IMR-90 (cell line): Measurements from ENCODE around the gene ST6GAL2. TPM values are rescaled to one million over a fixed set of nuclear protein-coding genes. Genes with fewer than 3 reads are reported as not detected.

ENCODE experiments used
- ATAC-seq: fragments of 200-7000 bp; cut with Tn5 transposase; 2 replicates; pipeline ENCODE4 v1.9.1; 2020; ENCODE audit warnings: low read depth, mild to moderate bottlenecking, moderate library complexity
- BruUV-seq: library from RNA; stranded (reverse); fragments of 400-500 nt; replicated peaks from 2 replicates; lab custom pipeline; 2021; lab: Mats Ljungman, UMichigan
- CTCF ChIA-PET: fragments of 300-600 bp; formaldehyde crosslinking; extraction: SDS; loops from one replicate; lab custom pipeline; 2021; ENCODE audit warnings: antibody characterized with exemption; lab: Yijun Ruan, JAX
- POLR2A ChIA-PET: fragments of 300-600 bp; sonication (Branson Sonifier 250); formaldehyde crosslinking; loops from one replicate; lab custom pipeline; 2022; ENCODE audit warnings: antibody characterized with exemption; ENCODE audit not compliant: unreplicated experiment; lab: Charles Lee
- DNase-seq: peaks from one replicate; pipeline ENCODE4 v3.0.0; 2013
- H2AFZ ChIP-seq: replicated peaks from 2 replicates; pipeline ENCODE3; 2013; ENCODE audit warnings: low read length, mild to moderate bottlenecking; ENCODE audit not compliant: poor library complexity
- H2AK5ac ChIP-seq: 2 replicates; pipeline ENCODE4 v1.6.1; 2013; ENCODE audit warnings: low read depth, low read length, inconsistent platforms
- H2AK9ac ChIP-seq: replicated peaks from 2 replicates; pipeline ENCODE3; 2013; ENCODE audit warnings: mild to moderate bottlenecking, low read depth, low read length, moderate library complexity; ENCODE audit not compliant: poor library complexity
- H2BK120ac ChIP-seq: 2 replicates; pipeline ENCODE4 v1.6.1; 2013; ENCODE audit warnings: low read depth, low read length, inconsistent platforms
- H2BK15ac ChIP-seq: 3 replicates; pipeline ENCODE4 v1.6.1; 2013; ENCODE audit warnings: low read depth, low read length, inconsistent platforms
- H2BK20ac ChIP-seq: 2 replicates; pipeline ENCODE4 v1.6.1; 2013; ENCODE audit warnings: low read depth, mild to moderate bottlenecking, inconsistent platforms, low read length, moderate library complexity
- H2BK5ac ChIP-seq: 2 replicates; pipeline ENCODE4 v1.6.1; 2013; ENCODE audit warnings: mild to moderate bottlenecking, low read depth, low read length, inconsistent platforms; ENCODE audit not compliant: poor library complexity, severe bottlenecking
- H3K14ac ChIP-seq: replicated peaks from 2 replicates; pipeline ENCODE4 v1.6.1; 2013; ENCODE audit warnings: low read depth, low read length, inconsistent platforms
- H3K18ac ChIP-seq: 2 replicates; pipeline ENCODE4 v1.6.1; 2013; ENCODE audit warnings: low read depth, low read length, control low read depth
- H3K23ac ChIP-seq: 2 replicates; pipeline ENCODE4 v1.6.1; 2013; ENCODE audit warnings: low read depth, low read length, inconsistent platforms
- H3K27ac ChIP-seq: 2 replicates; pipeline ENCODE4 v1.5.1; 2013; ENCODE audit warnings: mild to moderate bottlenecking, control low read depth, low read length; ENCODE audit not compliant: insufficient read depth
- H3K27me3 ChIP-seq: 2 replicates; pipeline ENCODE4 v1.6.1; 2013; ENCODE audit warnings: low read length; ENCODE audit not compliant: control insufficient read depth, insufficient read depth
- H3K36me3 ChIP-seq: 2 replicates; pipeline ENCODE4 v1.6.1; 2013; ENCODE audit warnings: low read length, mixed read lengths; ENCODE audit not compliant: control insufficient read depth, insufficient read depth
- H3K4ac ChIP-seq: 2 replicates; pipeline ENCODE4 v1.6.1; 2013; ENCODE audit warnings: low read depth, low read length, inconsistent platforms
- H3K4me1 ChIP-seq: 2 replicates; pipeline ENCODE4 v1.6.1; 2013; ENCODE audit warnings: low read length, mixed read lengths; ENCODE audit not compliant: control insufficient read depth, insufficient read depth
- H3K4me2 ChIP-seq: 2 replicates; pipeline ENCODE4 v1.6.1; 2013; ENCODE audit warnings: low read depth, mild to moderate bottlenecking, control low read depth, low read length, moderate library complexity
- H3K4me3 ChIP-seq: 2 replicates; pipeline ENCODE4 v1.5.1; 2013; ENCODE audit warnings: low read depth, mild to moderate bottlenecking, control low read depth, low read length, moderate library complexity; ENCODE audit not compliant: insufficient read depth
- H3K56ac ChIP-seq: 2 replicates; pipeline ENCODE4 v1.6.1; 2013; ENCODE audit warnings: low read length, inconsistent platforms; ENCODE audit not compliant: insufficient read depth; ENCODE audit errors: extremely low read depth
- H3K79me1 ChIP-seq, 2 experiments: 2 replicates each; pipeline ENCODE4 v1.6.1; 2013; ENCODE audit warnings: low read length in 2 of 2, inconsistent platforms in 1 of 2, low read depth in 1 of 2
- H3K9ac ChIP-seq: 2 replicates; pipeline ENCODE4 v1.6.1; 2013; ENCODE audit warnings: low read depth, low read length, control low read depth
- H3K9me1 ChIP-seq: 2 replicates; pipeline ENCODE4 v1.6.1; 2013; ENCODE audit warnings: low read length, inconsistent platforms; ENCODE audit not compliant: insufficient read depth
- H3K9me3 ChIP-seq: 2 replicates; pipeline ENCODE4 v1.6.1; 2013; ENCODE audit warnings: low read length; ENCODE audit not compliant: control insufficient read depth, insufficient read depth
- H4K20me1 ChIP-seq: 2 replicates; pipeline ENCODE4 v1.6.1; 2013; ENCODE audit warnings: low read length, inconsistent platforms; ENCODE audit not compliant: insufficient read depth
- H4K5ac ChIP-seq: 2 replicates; pipeline ENCODE4 v1.6.1; 2013; ENCODE audit warnings: mild to moderate bottlenecking, low read depth, low read length, control low read depth
- H4K8ac ChIP-seq, 2 experiments: 2 replicates each; pipeline ENCODE4 v1.6.1; 2013; ENCODE audit warnings: low read depth in 2 of 2, low read length in 2 of 2, control low read depth in 1 of 2, inconsistent platforms in 1 of 2
- H4K91ac ChIP-seq: 2 replicates; pipeline ENCODE4 v1.6.1; 2013; ENCODE audit warnings: low read depth, low read length, inconsistent platforms; ENCODE audit not compliant: insufficient read depth
- BHLHE40 ChIP-seq: fragments of 150-350 bp; IDR thresholded peaks from 2 replicates; pipeline ENCODE4 v1.6.1; 2016; ENCODE audit warnings: mild to moderate bottlenecking, low read depth, low read length
- CHD1 ChIP-seq: IDR thresholded peaks from 2 replicates; pipeline ENCODE4 v1.6.1; 2012; ENCODE audit warnings: low read depth, low read length, improper control_type of control experiment
- CTCF ChIP-seq: conservative IDR thresholded peaks from 2 replicates; pipeline ENCODE4 v1.5.1; 2012; ENCODE audit warnings: mild to moderate bottlenecking, low read depth, low read length, improper control_type of control experiment
- ELK1 ChIP-seq: fragments of 150-350 bp; IDR thresholded peaks from 2 replicates; pipeline ENCODE4 v1.6.1; 2016; ENCODE audit warnings: low read depth, mild to moderate bottlenecking, low read length, moderate library complexity, borderline replicate concordance
- MXI1 ChIP-seq: IDR thresholded peaks from 2 replicates; pipeline ENCODE4 v1.6.1; 2012; ENCODE audit warnings: low read depth, mild to moderate bottlenecking, low read length, moderate library complexity, borderline replicate concordance
- POLR2A ChIP-seq: IDR thresholded peaks from 2 replicates; pipeline ENCODE4 v1.6.1; 2012; ENCODE audit warnings: mild to moderate bottlenecking, low read depth, low read length
- RAD21 ChIP-seq: IDR thresholded peaks from 2 replicates; pipeline ENCODE4 v1.6.1; 2012; ENCODE audit warnings: low read length, improper control_type of control experiment
- USF2 ChIP-seq: fragments of 150-350 bp; IDR thresholded peaks from 2 replicates; pipeline ENCODE4 v1.6.1; 2017; ENCODE audit warnings: mild to moderate bottlenecking, antibody characterized with exemption, low read length, low read depth
- WGBS, 2 experiments: methylation state at CpG; one replicate each; pipeline versions ENCODE4 v1.1.5 to v1.1.7; 2013; ENCODE audit warnings: missing lambda C conversion rate in 2 of 2; ENCODE audit not compliant: insufficient read length in 1 of 2; ENCODE audit errors: extremely low coverage in 2 of 2; 5-methylcytosine and 5-hydroxymethylcytosine counted together
- dilution Hi-C: fragments of 300-500 bp; cut with HindIII; formaldehyde crosslinking; loops from one replicate; pipeline ENCODE4 v1.14.3; 2018; ENCODE audit warnings: low sequenced_read_pairs; ENCODE audit not compliant: unreplicated experiment
- in situ Hi-C: fragments of 300-500 bp; cut with MboI; formaldehyde crosslinking; loops from 3 replicates; pipeline ENCODE4 v1.14.3; 2019; ENCODE audit warnings: low sequenced_read_pairs, inconsistent platforms, mixed read lengths
- intact Hi-C: fragments of 100-400 bp; cut with micrococcal nuclease; formaldehyde crosslinking; loops from 2 replicates; pipeline ENCODE4 v1.10.0; 2022
- polyA plus RNA-seq, 3 experiments: library from polyadenylated mRNA; depleted of rRNA; stranded (reverse); fragments of >200 nt; gene quantifications; 2 replicates each; pipeline ENCODE4 v1.2.3, GENCODE V29; 2012; ENCODE audit warnings: low replicate concordance in 1 of 3
- total RNA-seq: library from RNA; depleted of rRNA; stranded (reverse); fragments of >200 nt; gene quantifications from 2 replicates; pipeline ENCODE4 v1.2.3, GENCODE V29; 2012

Gene ST6GAL2
- total and polyA plus RNA-seq, 2 of the 4 experiments (the other 2 are of a cell fraction): not detected

- 86% methylated on average over 2 of the region's 8 CpGs; no CpG with 5 or more reads in 1 of the 2 experiments for WGBS, 2 experiments
- ATAC-seq: no peak
These were observed 22.6 kb downstream of the ST6GAL2 start for GRCh38 chr2:106863387-106863786.

More at GRCh38 chr2:106863387-106863786, 22.6 kb downstream of the ST6GAL2 start:
- no peaks in the 10 kb centered on the region for H3K27me3 ChIP-seq
- H3K9me1 ChIP-seq: no peaks in the 10 kb centered on the region
- H4K8ac ChIP-seq: no peak overlapping the region
- H3K4me2 ChIP-seq: no peak overlapping the region
- no peak overlapping the region for H3K18ac ChIP-seq
- no peak overlapping the region for H3K27ac ChIP-seq
- no peak overlapping the region for H4K91ac ChIP-seq
- no peak overlapping the region for H3K4ac ChIP-seq
- dilution Hi-C loops: no loop called here
- H4K5ac ChIP-seq: no peak overlapping the region
- no peaks in the 10 kb centered on the region for H4K20me1 ChIP-seq
- H3K79me1 ChIP-seq: no peaks in the 10 kb centered on the region
- H3K14ac ChIP-seq: no peak overlapping the region
- H3K9ac ChIP-seq: no peak overlapping the region
- in situ Hi-C loops: no loop called here
- H2AK9ac ChIP-seq: no peak overlapping the region
- H2AFZ ChIP-seq: no peak overlapping the region
- no peak overlapping the region for H2BK5ac ChIP-seq
- no peak overlapping the region for H2BK120ac ChIP-seq
- ChIA-PET POLR2A (no interaction called here), CTCF (no interaction called here)
- H2BK20ac ChIP-seq: no peak overlapping the region
- intact Hi-C loops: no loop called here
- H2AK5ac ChIP-seq: no peak overlapping the region
- H2BK15ac ChIP-seq: no peak overlapping the region
- no TSS peak for BruUV-seq
- TF ChIP-seq ELK1 (no peak), BHLHE40 (no peak), MXI1 (no peak), CHD1 (no peak), USF2 (no peak), POLR2A (no peak), RAD21 (0 out of 2 replicates have a peak, but pooled peaks have one; percentile 3), CTCF (no peak)
- no peak overlapping the region for H3K56ac ChIP-seq
- H3K23ac ChIP-seq: no peak overlapping the region
- no peaks in the 10 kb centered on the region for H3K36me3 ChIP-seq
- peaks cover 3% of the 10 kb centered on the region; the same call in 1 of the 2 replicates for H3K9me3 ChIP-seq
- H3K4me1 ChIP-seq: no peaks in the 10 kb centered on the region
- no peak for DNase-seq
- no peak overlapping the region for H3K4me3 ChIP-seq
